ENCODE results near the gene PRELID3B. TPM values are rescaled to one million over a fixed set of nuclear protein-coding genes. Genes with fewer than 3 reads are reported as not detected.

Gene PRELID3B
- total and polyA plus RNA-seq, 10 of the 15 experiments (the other 5 are each of a cell fraction or from before 2014, with no cell fraction given) = 72.5 to 151 (median 124) TPM

GRCh38 chr20:59031564-59032022 lies 11.0 kb downstream of the PRELID3B start (continued):
- no peak for TF ChIP-seq CUX1 (IDR thresholded peaks at IDR 0.05; ENCODE audit: insufficient replicate concordance, low read depth, low read length)
- no peak for TF ChIP-seq MAX (IDR thresholded peaks at IDR 0.05; ENCODE audit: low read depth, low read length)
- TF ChIP-seq BMI1 (IDR thresholded peaks at IDR 0.05; ENCODE audit: borderline replicate concordance) = no peak
- no peak for TF ChIP-seq SPI1 (IDR thresholded peaks at IDR 0.05; ENCODE audit: borderline replicate concordance, insufficient read depth, low read depth, low read length)
- 0 out of 2 replicates have a peak, but pooled peaks have one; percentile 3 for TF ChIP-seq CBX5 (IDR thresholded peaks at IDR 0.05; ENCODE audit: low read depth)
- TF ChIP-seq STAT1 (conservative IDR thresholded peaks at IDR 0.05) = no peak
- TF ChIP-seq ZNF217 (IDR thresholded peaks at IDR 0.05) = no peak
- no peak for TF ChIP-seq ZNF687 (IDR thresholded peaks at IDR 0.05)
- no peak for TF ChIP-seq HSF1 (IDR thresholded peaks at IDR 0.05; ENCODE audit: low read depth, low read length)
- no peak for TF ChIP-seq YBX1 (IDR thresholded peaks at IDR 0.05)
- no peak for TF ChIP-seq EGR1 (IDR thresholded peaks at IDR 0.05; ENCODE audit: borderline replicate concordance in 1 of 2, low read depth in 2 of 2, low read length in 2 of 2)
- no peak for TF ChIP-seq RELB (IDR thresholded peaks at IDR 0.05; ENCODE audit: low read depth)
- TF ChIP-seq PML (IDR thresholded peaks at IDR 0.05; ENCODE audit: low read length) = peak; percentile 21
- TF ChIP-seq WRNIP1 (IDR thresholded peaks at IDR 0.05; ENCODE audit: borderline replicate concordance, low read depth, low read length) = no peak
- no peak for TF ChIP-seq PBX3 (IDR thresholded peaks at IDR 0.05; ENCODE audit: insufficient replicate concordance, low read depth, low read length)
- no peak for TF ChIP-seq ASH2L (IDR thresholded peaks at IDR 0.05; ENCODE audit: borderline replicate concordance, low read depth)
